ENCODE results near the gene MAML1.

Gene MAML1

GRCh38 chr5:179795049-179795862, 62.6 kb downstream of the MAML1 start:
- DNase-seq (ENCODE audit: low spot score), result peak; percentile 36

GRCh38 chr5:179795863-179796833, 63.5 kb downstream of the MAML1 start:
- peak; percentile 85 for DNase-seq (ENCODE audit: low spot score)

GRCh38 chr5:179796877-179797608, 64.4 kb downstream of the MAML1 start:
- DNase-seq (ENCODE audit: low spot score), result peak; percentile 53

DNA sequence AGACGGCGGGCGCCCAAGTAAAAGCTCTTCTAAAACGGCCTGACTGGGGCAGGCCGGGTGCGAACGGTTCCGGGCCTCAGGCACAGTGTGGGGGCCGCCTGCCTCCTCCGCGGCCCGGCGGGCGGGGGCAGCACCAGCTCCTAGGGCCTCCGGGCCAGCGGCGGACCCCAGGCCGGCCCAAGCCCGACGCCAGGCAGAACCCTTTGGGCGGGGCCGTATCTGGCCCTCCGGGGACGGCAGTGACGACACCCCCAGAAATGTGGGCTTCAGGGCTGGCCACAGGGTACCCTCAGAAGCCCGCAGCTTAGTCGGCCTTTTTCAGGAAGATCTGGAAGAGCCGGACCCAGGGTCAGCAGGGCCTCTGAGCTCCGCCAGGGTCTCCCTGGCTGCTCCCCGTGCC, 65.1 kb downstream of the MAML1 start:
- no peak for DNase-seq (ENCODE audit: low spot score)

- no peak for DNase-seq (ENCODE audit: low spot score)
These were observed 65.6 kb downstream of the MAML1 start for GRCh38 chr5:179798144-179798770.

DNA sequence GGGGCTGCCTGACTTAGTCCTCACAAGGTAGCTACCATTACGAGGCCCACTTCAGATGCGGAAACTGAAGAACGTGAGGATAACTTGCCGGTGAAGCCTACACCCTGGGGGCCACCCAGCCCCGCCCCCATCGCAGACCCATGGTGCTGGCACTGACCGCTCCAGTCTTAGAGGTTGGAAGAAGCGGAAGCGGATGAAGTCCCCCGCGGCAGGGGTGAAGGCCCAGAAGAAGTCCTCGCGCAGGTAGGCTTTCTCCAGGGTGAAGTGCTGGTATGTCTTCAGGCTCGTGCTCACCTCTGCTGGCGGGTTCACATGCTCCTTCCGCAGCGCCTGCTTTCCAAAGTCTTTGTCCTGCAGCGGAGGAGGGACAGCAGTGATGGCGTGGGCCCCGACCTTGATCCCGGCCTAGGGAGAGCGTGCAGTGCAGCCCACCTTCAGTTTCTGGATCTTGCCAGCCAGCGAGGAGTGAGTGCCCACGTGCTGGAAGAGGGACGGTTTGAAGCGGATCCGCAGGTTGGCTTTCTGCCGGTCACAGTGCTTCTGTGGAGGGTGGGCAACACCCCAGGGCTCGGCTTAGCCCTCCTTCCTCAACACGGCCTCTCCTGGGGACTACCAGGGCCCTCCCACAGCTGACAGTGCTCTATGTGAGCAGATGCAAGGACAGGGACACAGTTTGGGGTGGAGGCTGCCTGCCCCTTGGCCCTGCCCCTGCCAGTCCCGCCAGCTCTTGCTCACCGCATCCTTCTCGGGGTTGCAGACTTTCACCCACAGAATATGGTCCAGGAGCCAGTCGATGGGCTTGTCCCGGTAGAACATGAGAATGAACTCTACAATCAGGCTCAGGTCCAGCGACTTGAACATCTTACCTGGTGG, 66.4 kb downstream of the MAML1 start:
- DNase-seq (ENCODE audit: low spot score), result no peak

GRCh38 chr5:179799644-179799973, 67.0 kb downstream of the MAML1 start:
- no peak for DNase-seq (ENCODE audit: low spot score)

DNA sequence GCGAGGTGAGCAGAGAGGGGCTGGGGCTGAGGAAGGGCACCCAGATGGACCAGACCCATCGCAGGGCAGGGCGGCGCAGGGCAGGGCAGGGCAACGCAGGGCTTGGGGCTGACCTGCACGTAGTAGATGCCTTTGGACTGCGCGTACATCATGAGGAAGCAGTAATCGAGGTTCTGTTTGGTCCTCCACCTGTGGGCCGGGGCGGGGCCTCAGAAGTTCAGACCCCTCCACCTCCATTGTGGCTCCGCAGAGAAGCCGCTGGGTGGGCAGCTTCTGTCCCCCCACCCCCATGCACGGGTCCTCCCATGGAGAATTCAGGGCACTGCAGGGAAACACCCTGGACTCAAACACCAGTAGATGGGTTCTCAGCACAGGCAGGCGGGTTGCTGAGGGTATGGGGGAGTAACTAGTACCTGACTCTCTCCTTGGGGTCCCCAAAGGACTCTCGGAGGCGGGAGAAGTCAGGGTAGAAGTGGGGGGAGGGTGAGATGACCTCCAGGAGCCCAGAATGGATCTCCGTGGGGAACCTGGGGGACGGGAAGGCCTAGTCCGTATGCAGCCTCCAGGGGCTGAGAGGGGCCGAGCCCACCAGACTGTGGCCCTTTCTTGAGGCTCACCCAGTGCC, 67.6 kb downstream of the MAML1 start:
- no peak for DNase-seq (ENCODE audit: low spot score)

GRCh38 chr5:179800696-179801201, 68.1 kb downstream of the MAML1 start:
- peak; percentile 35 for DNase-seq (ENCODE audit: low spot score)

DNA sequence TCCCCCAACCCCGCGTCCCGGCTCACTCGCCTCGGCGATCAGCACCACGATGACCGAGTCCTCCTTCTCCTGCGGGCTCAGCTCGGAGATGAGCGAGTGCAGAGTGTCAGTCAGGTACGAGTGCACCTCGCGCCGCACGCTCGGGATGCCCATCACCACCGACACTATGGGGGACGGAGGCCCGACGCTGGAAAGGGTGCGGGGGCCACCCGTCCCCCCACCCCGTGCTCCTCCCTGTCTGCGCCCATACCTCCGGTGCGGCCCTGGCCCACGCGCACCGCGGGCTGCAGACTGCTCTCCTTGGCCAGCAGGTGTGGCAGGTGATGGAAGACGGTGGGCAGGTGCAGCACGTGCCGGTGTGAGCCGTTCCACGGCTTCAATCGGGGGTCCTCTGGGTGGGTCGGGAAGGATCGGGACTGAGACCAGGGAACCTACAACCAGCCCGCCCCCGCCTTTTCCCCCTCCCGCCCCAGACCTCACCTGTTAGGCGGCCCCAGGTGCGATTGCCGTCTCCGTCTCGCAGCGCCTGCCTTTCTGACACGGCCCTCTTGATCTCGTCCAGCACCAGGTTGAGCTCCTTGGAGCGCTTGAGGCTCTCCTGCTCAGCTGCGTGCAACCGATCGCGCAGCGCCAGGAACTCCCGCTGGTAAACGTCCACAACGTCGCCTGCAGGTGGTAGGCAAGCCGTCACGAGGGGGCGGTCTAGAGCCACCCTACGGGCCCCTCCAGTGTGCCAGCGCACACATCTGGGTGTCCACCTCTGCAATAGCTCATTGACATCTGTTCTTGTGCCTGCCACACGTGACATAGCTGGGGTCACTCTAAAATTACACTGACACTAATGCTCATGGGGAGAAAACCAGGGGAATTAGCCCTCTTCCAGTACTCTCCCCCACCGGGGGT, 68.9 kb downstream of the MAML1 start:
- no peak for DNase-seq (ENCODE audit: low spot score)

GRCh38 chr5:179802207-179802883, 69.7 kb downstream of the MAML1 start:
- DNase-seq (ENCODE audit: low spot score), result peak; percentile 42

- DNase-seq (ENCODE audit: low spot score), result no peak
These were observed 70.4 kb downstream of the MAML1 start for GRCh38 chr5:179802950-179803562.

DNA sequence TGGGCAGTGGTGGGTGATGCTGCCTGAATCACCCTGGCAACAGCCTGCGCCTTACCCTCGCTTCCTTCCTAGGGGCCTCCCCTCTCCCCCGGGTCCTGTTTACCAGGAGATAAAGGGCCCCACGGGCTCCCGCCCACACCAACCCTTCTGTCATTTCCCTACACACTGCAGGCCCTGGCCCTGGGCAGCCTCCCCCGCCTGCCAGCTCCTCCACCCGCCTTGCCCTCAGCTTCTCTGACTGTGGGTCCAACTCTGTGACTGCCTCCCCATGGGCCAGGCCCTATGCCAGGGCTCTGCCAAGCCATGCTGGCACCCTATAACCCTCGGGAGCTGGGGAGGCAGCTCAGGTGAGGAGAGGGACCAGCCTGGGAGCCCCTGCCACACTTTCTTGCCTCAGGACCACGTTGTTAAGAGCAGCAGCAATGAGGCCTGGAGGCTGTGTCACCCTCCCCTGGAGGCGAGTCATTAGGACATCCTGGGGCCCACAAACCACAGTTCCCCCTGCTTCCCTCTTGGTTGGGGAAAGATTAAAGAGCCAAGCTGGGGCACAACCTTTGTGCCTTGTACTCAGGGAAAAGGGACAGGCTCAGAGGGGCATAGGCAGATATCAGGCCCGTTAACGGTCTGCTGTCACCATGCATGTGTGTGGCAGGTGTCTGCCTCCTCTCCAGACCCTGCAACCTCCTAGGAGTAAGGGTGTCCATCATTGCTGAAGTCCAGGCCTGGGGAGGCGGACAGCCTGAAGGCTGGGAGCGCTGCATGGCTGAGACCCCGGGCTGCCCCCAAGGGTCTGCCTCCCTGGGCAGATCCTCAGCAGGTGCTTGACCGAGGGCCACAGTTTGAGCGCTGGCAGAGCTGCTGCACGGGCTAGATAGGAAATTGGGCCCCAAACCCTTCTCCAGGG, 71.3 kb downstream of the MAML1 start:
- peak; percentile 74 for DNase-seq (ENCODE audit: low spot score)

DNA sequence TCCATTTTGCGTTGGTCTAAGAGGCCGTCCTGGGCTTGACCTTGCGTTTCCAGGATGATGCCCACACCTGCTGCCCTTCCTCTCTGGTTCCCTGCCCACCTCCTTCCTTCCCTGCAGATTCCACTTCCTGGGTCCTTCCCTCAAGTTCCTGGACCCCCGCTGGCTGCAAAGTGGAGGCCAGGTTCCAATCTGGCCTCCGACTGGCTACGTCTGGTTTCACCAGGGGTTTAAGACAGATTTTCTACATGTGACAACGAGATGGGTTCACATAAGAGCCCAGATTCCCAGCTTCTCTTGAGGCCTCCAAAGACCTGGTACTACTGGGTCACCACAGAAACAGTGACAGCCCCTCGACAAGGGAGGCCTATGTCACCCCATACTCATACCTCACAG, 71.9 kb downstream of the MAML1 start:
- DNase-seq (ENCODE audit: low spot score), result no peak

DNA sequence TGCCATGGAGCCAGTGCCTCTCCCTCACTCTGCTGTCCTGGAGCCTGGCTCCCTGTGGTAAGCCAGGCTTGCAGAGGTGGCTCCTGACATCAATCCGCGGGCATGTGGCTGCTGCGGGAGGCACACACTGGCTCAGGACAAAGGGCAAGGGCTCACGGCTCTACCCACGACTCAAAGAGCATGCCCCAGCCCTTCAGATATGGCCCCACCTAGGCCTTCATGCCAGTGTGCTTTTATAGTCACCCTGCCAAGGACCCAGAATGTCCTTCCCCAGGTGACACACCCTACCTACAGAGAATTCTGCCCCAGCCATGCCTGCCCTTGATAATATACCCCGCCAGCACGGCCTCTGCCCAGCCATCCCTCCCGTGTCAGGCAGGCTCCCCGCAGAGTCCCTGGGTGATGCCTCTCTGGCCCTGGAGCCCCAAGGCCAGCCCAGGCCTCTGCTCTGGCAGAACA, 72.5 kb downstream of the MAML1 start:
- no peak for DNase-seq (ENCODE audit: low spot score)

- DNase-seq (ENCODE audit: low spot score), result peak; percentile 43
These were observed 73.1 kb downstream of the MAML1 start for GRCh38 chr5:179805529-179806249.
